ENCODE data around the gene RHBDF2. TPM values are rescaled to one million over a fixed set of nuclear protein-coding genes. Genes with fewer than 3 reads are reported as not detected.
A peak's percentile ranks its signal among the peaks of the same experiment; 100 is the strongest.

RHBDF2 gene
- total RNA-seq, 2 experiments from 2014 or later = 51.4 to 52.1 TPM

DNA sequence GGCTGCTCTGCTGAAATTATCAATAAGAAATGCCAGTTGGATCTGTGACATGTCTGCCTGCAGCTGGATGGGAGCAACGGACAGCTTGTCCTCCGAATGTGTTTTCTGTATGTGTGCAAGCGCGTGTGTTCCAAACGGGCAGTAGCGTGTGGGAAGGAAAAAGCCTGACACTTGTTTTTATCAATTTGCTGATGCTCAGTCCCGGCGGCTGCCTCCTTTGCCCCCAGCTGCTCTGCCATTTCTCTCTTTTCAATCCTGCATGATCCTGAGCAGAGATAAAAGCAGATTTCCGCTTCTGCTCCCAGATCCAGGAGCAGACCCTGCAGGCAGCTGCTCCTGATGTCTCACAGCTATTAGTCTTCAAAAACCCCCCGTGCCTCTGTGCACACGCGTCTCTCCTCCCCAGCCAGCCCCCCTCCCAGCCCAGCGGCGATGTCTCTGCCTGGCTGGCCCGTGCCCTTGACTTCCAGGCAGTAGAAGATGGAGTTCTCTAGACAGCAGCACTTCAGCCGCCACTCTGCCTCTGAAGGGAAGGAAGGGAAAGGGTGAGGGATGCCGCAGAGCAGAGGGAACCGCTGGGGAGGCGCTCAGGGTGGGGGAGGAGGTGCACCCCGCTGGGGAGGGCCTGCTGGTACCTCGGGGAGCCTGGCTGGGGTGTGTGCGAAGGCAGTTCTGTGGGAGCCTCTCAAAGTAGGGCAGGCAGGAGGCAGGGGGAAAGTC, 42.8 kb upstream of the RHBDF2 start:
- H3K27ac Mint-ChIP-seq = no peak overlapping the region
- ChIA-PET POLR2A (interaction anchor here (0.6 kb wide), 1 partner anchor 9 kb away, joined by 4 read pairs; no protein-coding TSS in a partner anchor), CTCF (interaction anchor here (0.6 to 5.6 kb wide), 5 partner anchors 8 to 1816 kb away, joined by 3 to 88 read pairs (median 7); no protein-coding TSS in a partner anchor)
- DNase-seq (no peak), ATAC-seq (no peak)
- H3K27me3 Mint-ChIP-seq (ENCODE audit: low read depth) = peaks cover 21% of the 10 kb centered on the region
- H3K9me3 Mint-ChIP-seq (ENCODE audit: insufficient read depth) = no peaks in the 10 kb centered on the region
- H3K36me3 Mint-ChIP-seq (ENCODE audit: low read depth) = no peaks in the 10 kb centered on the region
- no peak overlapping the region for H3K4me3 Mint-ChIP-seq
- peaks cover 12% of the 10 kb centered on the region for H3K4me1 Mint-ChIP-seq (ENCODE audit: low read depth)

DNA sequence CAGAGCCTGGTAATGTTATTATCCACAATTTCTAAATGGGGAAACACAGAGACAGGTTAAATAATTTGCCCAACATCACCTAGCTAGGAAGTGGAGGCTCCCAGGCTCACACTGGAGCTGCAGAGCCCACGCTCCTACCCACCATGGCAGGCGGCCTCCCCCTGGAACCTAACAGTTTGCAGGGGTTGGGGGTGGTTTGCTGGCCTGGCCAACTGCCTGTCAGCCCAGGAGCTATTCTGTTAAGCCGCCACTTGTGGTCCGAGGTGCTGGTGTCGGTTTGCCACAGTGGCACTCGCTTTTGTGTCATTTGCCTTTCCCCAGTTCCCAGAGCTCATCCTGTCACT, 42.2 kb upstream of the RHBDF2 start:
- POLR2A ChIA-PET = no interaction called here
- CTCF ChIA-PET = interaction anchor here (1.1 to 5.6 kb wide), 5 partner anchors 9 to 80 kb away, joined by 3 to 88 read pairs (median 7); no protein-coding TSS in a partner anchor
- Mint-ChIP-seq H3K27me3 (ENCODE audit: low read depth) (peaks cover 26% of the 10 kb centered on the region), H3K9me3 (ENCODE audit: insufficient read depth) (no peaks in the 10 kb centered on the region), H3K36me3 (ENCODE audit: low read depth) (no peaks in the 10 kb centered on the region), H3K27ac (no peak overlapping the region), H3K4me1 (ENCODE audit: low read depth) (peaks cover 14% of the 10 kb centered on the region), H3K4me3 (no peak overlapping the region)
- ATAC-seq = no peak
- DNase-seq = no peak

DNA sequence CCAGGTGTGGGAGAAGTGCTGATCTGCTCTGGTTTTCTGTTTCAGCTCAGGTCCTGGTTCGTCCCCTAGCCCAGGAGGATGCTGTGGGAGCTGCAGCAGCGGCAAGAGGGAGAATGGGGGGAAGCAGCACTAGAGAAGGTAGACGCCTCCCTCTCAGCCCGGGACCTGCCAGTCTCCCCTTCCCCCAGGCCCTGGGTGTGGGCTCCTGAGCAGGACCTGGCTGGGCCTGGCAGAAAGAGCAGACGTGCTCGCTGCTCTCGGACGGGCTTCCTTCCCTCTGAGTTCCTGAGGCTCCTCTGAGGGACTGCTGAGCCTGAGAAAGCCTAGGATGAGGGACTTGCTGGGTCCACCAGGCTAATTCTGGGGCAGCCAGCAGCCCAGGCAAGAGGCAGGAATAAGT, 41.8 kb upstream of the RHBDF2 start:
- no peak for DNase-seq
- POLR2A ChIA-PET = interaction anchor here (1.1 kb wide), 1 partner anchor 14 kb away, joined by 3 read pairs; no protein-coding TSS in a partner anchor

DNA sequence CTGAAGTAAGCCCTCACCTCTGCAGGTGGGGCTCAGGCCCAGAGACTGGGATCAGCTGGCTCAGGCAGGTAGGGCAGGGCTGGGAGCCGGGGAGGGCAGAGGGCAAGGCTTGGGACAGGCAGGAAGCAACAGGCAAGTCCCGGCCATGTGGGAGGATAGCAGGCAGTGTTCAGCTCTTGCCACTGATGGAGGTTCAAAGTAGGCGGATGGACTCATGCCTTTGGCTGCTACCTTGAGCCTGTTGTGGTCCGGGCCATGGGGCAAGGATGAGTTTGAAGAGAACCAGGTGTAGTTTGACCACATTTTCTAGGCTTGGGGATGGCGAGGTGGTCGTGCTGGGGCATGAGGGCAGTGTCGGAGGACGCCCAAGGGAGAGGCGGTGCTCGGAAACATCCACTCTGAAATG, 41.3 kb upstream of the RHBDF2 start:
- POLR2A ChIA-PET = interaction anchor here (1.1 kb wide), 1 partner anchor 15 kb away, joined by 3 read pairs; no protein-coding TSS in a partner anchor

More for the DNA sequence above, 41.8 kb upstream of the RHBDF2 start:
- peaks cover 29% of the 10 kb centered on the region for H3K27me3 Mint-ChIP-seq (ENCODE audit: low read depth)
- H3K27ac Mint-ChIP-seq = no peak overlapping the region
- no peak overlapping the region for H3K4me3 Mint-ChIP-seq
- no peak for ATAC-seq
- H3K9me3 Mint-ChIP-seq (ENCODE audit: insufficient read depth) = no peaks in the 10 kb centered on the region
- CTCF ChIA-PET = interaction anchor here (1.1 to 5.6 kb wide), 5 partner anchors 9 to 80 kb away, joined by 3 to 88 read pairs (median 7); no protein-coding TSS in a partner anchor
- peaks cover 14% of the 10 kb centered on the region for H3K4me1 Mint-ChIP-seq (ENCODE audit: low read depth)
- no peaks in the 10 kb centered on the region for H3K36me3 Mint-ChIP-seq (ENCODE audit: low read depth)

DNA sequence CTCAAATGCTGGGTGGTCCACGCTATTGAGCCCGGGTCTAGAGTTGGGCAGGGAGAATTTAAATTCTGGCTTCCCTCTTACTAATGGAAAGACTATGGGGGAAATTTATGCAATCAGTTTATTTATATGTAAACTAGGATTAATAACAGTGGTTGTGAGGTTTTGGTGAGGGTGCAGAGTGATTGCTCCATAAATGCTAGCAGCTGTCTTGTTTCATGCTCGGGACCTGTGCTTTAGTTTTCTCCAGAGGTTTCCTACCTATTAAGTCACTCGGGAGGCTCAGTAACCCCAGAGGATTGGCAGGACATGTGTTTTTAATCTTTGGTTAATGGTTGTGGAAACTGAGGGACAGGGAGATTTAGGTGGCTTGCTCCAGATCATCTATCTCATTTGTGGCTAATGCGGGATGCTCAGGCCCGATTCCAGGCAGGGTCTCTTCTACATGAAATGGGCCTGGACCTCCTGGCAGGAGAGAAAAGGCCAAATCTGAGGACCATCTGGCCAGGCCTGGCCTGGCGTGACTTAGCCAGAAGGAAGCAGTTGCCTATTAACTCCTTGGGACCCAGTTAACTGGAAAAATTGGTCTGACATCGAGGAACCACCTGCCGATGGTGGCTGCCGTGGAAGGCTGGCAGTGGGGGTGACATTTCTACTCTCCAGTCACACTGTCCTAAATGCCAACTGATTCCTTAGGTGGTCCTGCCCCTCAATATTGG, 40.7 kb upstream of the RHBDF2 start:
- peaks cover 35% of the 10 kb centered on the region for H3K27me3 Mint-ChIP-seq (ENCODE audit: low read depth)
- CTCF ChIA-PET = interaction anchor here (2.3 to 5.6 kb wide), 2 partner anchors 11 to 20 kb away, joined by 6 to 88 read pairs; no protein-coding TSS in a partner anchor
- H3K27ac Mint-ChIP-seq = no peak overlapping the region
- POLR2A ChIA-PET = interaction anchor here (1.1 kb wide), 1 partner anchor 15 kb away, joined by 3 read pairs; no protein-coding TSS in a partner anchor
- H3K36me3 Mint-ChIP-seq (ENCODE audit: low read depth) = no peaks in the 10 kb centered on the region
- no peak overlapping the region for H3K4me3 Mint-ChIP-seq
- H3K9me3 Mint-ChIP-seq (ENCODE audit: insufficient read depth) = no peaks in the 10 kb centered on the region
- peaks cover 14% of the 10 kb centered on the region for H3K4me1 Mint-ChIP-seq (ENCODE audit: low read depth)
- DNase-seq (no peak), ATAC-seq (no peak)

More for the DNA sequence above, 41.3 kb upstream of the RHBDF2 start:
- CTCF ChIA-PET = interaction anchor here (1.2 to 5.6 kb wide), 4 partner anchors 15 to 81 kb away, joined by 3 to 88 read pairs (median 8); no protein-coding TSS in a partner anchor
- Mint-ChIP-seq H3K36me3 (ENCODE audit: low read depth) (no peaks in the 10 kb centered on the region), H3K4me1 (ENCODE audit: low read depth) (peaks cover 14% of the 10 kb centered on the region), H3K27me3 (ENCODE audit: low read depth) (peaks cover 30% of the 10 kb centered on the region), H3K4me3 (no peak overlapping the region), H3K27ac (no peak overlapping the region), H3K9me3 (ENCODE audit: insufficient read depth) (no peaks in the 10 kb centered on the region)
- no peak for DNase-seq
- ATAC-seq = no peak

DNA sequence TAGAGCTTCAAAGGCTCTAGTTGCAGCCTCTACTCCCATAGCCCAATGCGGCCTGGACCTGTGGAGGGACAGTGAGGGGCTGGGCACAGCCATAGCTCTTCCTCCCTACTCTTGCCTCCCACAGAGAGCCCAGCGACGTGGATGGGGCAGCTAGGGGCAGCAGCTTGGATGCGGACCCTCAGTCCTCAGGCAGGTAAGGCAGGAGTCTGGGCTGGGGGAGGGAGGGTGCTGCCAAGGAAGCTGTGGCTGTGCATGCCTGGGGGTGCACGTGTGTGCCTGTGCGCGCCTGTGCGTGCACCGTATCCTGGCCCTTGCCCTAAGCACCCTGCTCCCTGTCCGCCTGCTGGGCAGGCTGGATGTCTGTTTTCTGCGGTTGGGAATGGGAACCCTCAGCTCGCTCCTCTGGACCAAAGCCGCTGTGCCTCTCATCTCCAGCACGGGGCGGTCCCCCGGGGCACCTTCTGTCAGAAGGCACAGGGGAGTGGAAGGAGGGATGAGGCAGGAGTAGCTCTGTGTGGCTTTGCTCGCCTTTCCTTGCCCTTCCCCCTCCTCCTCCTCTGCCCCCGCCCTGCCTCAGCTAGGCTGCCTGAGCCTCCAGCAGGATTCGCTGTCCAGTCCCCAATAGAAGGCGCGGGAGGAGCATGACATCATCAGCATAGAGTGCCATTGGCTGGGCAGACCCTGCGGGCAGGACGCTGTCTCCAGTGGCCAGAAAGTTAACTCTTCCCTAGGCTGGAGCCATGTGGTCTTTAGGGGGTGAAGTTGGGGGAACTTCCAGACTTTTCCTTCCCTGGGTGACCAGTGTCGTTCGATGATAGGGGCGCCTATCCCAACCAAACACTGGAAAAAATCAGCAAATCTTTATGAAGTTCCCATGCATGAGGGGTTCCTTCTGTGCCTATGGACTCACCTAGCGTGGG, 39.4 kb upstream of the RHBDF2 start:
- CTCF ChIA-PET = interaction anchor here (0.9 to 2.3 kb wide), 6 partner anchors 12 to 141 kb away, joined by 3 to 8 read pairs (median 4); no protein-coding TSS in a partner anchor
- DNase-seq (peak; percentile 44), ATAC-seq (peak; percentile 45)
- no peak overlapping the region for H3K4me3 Mint-ChIP-seq
- POLR2A ChIA-PET = interaction anchor here (0.5 to 1.5 kb wide), 2 partner anchors 17 to 175 kb away, joined by 3 to 5 read pairs; no protein-coding TSS in a partner anchor
- H3K9me3 Mint-ChIP-seq (ENCODE audit: insufficient read depth) = no peaks in the 10 kb centered on the region
- peaks cover 14% of the 10 kb centered on the region for H3K4me1 Mint-ChIP-seq (ENCODE audit: low read depth)
- no peaks in the 10 kb centered on the region for H3K36me3 Mint-ChIP-seq (ENCODE audit: low read depth)
- peaks cover 44% of the 10 kb centered on the region for H3K27me3 Mint-ChIP-seq (ENCODE audit: low read depth)
- H3K27ac Mint-ChIP-seq = no peak overlapping the region

DNA sequence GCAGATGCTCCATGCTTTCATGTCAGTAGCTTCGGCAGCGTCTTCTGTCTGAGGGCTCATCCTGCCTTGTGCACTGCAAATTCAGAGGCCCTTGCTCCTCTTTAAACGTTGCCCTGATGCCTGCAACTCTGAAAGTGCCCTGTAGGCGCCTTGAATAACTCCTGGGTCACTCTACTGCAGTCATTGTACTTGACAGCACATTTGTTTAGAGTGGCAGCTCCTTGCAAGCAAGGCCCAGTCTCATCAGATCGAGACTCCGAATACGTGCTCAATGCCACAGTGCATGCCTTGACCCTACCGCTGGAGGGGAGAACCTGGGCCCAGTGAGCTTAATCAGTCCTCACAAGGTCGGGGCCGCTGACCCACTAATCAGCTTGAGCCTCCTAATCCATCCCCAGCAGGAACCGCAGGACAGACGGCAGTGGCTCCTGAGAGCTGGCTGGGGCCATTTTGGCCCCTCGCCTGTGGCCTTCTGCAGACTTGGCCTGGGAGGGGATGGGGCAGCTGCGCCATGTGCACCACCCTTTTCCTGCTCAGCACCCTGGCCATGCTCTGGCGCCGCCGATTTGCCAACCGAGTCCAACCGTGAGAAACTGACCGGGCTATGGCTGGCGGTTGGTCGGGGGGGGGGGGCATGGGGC, 38.5 kb upstream of the RHBDF2 start, which contains the start of gene PRCD:
PRCD (plus strand) TSS at position 414 of the 641 bp plus-strand sequence; CDS start at position 512, 98 bp downstream.
- Mint-ChIP-seq H3K27me3 (ENCODE audit: low read depth) (peaks cover 51% of the 10 kb centered on the region), H3K4me1 (ENCODE audit: low read depth) (peaks cover 14% of the 10 kb centered on the region), H3K27ac (no peak within 1 kb of the TSS), H3K9me3 (ENCODE audit: insufficient read depth) (no peaks in the 10 kb centered on the region), H3K36me3 (ENCODE audit: low read depth) (no peaks in the 10 kb centered on the region), H3K4me3 (no peak within 1 kb of the TSS)
- ATAC-seq (no peak), DNase-seq (no peak)
- POLR2A ChIA-PET = interaction anchor here (0.5 to 1.5 kb wide), 3 partner anchors 18 to 450 kb away, joined by 3 to 5 read pairs (median 3); no protein-coding TSS in a partner anchor
- CTCF ChIA-PET = interaction anchor here (1.1 to 2.3 kb wide), 5 partner anchors 13 to 142 kb away, joined by 3 to 8 read pairs (median 5); no protein-coding TSS in a partner anchor

DNA sequence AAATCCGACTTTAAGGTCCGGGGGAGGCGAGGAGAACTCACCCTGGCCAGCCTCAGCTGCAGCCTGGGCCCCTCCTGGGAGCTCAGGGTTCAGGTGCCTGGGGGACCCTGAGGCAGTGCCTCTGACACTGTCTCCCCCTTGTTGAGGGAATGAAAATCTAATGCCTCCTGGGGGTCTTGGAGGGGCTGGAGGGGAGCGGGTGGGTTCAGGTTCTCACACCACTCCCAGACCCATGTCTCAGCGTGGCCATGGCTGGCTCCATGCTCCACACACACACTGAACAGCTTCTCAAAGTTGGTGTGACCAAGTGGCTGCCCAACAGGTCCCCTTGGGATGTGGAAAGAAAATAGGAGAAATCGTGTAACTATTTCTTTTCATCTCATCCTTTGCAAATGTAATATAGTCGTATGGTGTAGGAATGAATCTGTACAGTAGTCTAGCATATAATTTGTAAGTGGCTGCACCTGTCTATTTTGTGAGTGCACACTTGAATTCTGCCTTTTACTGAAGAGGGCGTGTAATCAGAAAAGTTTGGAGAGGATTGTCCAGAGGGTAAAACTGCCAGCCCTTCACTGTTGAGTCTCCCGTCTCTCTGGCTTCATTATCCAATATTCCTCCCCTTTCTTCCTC, 37.8 kb upstream of the RHBDF2 start:
- H3K4me3 Mint-ChIP-seq = no peak overlapping the region
- H3K9me3 Mint-ChIP-seq (ENCODE audit: insufficient read depth) = no peaks in the 10 kb centered on the region
- no peak overlapping the region for H3K27ac Mint-ChIP-seq
- no peaks in the 10 kb centered on the region for H3K36me3 Mint-ChIP-seq (ENCODE audit: low read depth)
- H3K27me3 Mint-ChIP-seq (ENCODE audit: low read depth) = peaks cover 51% of the 10 kb centered on the region
- ATAC-seq (no peak), DNase-seq (no peak)
- CTCF ChIA-PET = interaction anchor here (1.3 kb wide), 1 partner anchor 142 kb away, joined by 5 read pairs; no protein-coding TSS in a partner anchor
- POLR2A ChIA-PET = interaction anchor here (0.6 kb wide), 1 partner anchor 450 kb away, joined by 3 read pairs; no protein-coding TSS in a partner anchor
- peaks cover 9% of the 10 kb centered on the region for H3K4me1 Mint-ChIP-seq (ENCODE audit: low read depth)

DNA sequence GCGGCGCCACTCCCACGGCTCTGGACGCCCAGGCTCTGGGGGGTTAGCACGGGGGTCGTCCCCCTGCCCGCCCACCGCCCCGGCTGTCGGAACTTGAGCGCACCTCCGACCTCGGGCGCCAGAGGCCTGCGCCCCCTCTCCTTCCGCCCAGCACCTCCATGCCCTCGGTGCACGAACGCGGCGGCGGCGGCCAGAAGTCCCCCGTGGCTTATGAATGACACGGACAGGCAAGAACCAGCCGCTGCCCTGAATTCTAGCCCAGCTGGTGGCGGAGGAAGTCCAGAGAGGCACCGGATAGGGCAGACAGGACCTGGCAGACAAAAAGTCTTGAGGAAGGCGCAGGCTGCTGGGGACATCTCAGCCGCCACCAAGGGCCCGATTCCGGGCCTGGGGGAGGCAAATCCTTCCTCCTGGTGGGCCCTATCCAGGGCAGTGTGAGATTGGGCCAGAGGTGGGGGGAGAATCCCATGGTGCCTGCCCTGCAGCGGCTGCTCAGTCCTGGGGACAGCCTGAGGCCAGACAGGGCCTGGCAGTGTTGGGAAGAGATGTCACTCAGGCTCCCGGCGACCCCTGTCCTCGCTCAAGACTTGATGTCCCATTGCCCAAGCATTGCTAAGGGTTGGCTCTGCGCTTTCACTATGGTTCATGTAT, 37.2 kb upstream of the RHBDF2 start:
- ChIA-PET POLR2A (interaction anchor here (0.7 kb wide), 1 partner anchor 19 kb away, joined by 5 read pairs; no protein-coding TSS in a partner anchor), CTCF (no interaction called here)
- Mint-ChIP-seq H3K4me1 (ENCODE audit: low read depth) (peaks cover 4% of the 10 kb centered on the region), H3K36me3 (ENCODE audit: low read depth) (no peaks in the 10 kb centered on the region), H3K4me3 (no peak overlapping the region), H3K9me3 (ENCODE audit: insufficient read depth) (no peaks in the 10 kb centered on the region), H3K27me3 (ENCODE audit: low read depth) (peaks cover 48% of the 10 kb centered on the region), H3K27ac (no peak overlapping the region)
- no peak for ATAC-seq
- DNase-seq = no peak
